MCF 10A (cell line): ENCODE measurements around the gene L3MBTL2. TPM values are rescaled to one million over a fixed set of nuclear protein-coding genes. Genes with fewer than 3 reads are reported as not detected.

Source experiments
- BruUV-seq: library from RNA; stranded (reverse); fragments of 400-500 nt; replicated peaks from 2 replicates; lab custom pipeline; 2021; lab: Mats Ljungman, UMichigan
- CTCF ChIA-PET: fragments of 300-600 bp; sonication (Branson Sonifier 250); formaldehyde crosslinking; extraction: SDS; loops from one replicate; lab custom pipeline; 2021; ENCODE audit warnings: antibody characterized with exemption, inconsistent platforms; lab: Yijun Ruan, JAX
- POLR2A ChIA-PET: fragments of 300-600, 350-650 bp; sonication (Branson Sonifier 250); formaldehyde crosslinking; extraction: SDS; loops from one replicate; lab custom pipeline; 2020; ENCODE audit warnings: antibody characterized with exemption, inconsistent platforms; lab: Yijun Ruan, JAX
- DNase-seq: peaks from one replicate; pipeline ENCODE4 v3.0.0-alpha.2; 2018; ENCODE audit not compliant: unreplicated experiment
- H3K27ac Mint-ChIP-seq: one replicate; pipeline ENCODE4 v1.8.0; 2022; ENCODE audit warnings: mild to moderate bottlenecking, low read depth, mixed read lengths; ENCODE audit not compliant: unreplicated experiment
- H3K27me3 Mint-ChIP-seq: one replicate; pipeline ENCODE4 v1.8.0; 2022; ENCODE audit warnings: mixed read lengths; ENCODE audit not compliant: insufficient read depth, unreplicated experiment
- H3K36me3 Mint-ChIP-seq: one replicate; pipeline ENCODE4 v1.8.0; 2022; ENCODE audit warnings: mild to moderate bottlenecking, moderate library complexity, mixed read lengths; ENCODE audit not compliant: insufficient read depth, unreplicated experiment
- H3K4me1 Mint-ChIP-seq: one replicate; pipeline ENCODE4 v1.8.0; 2022; ENCODE audit warnings: mixed read lengths; ENCODE audit not compliant: insufficient read depth, unreplicated experiment
- H3K4me3 Mint-ChIP-seq: one replicate; pipeline ENCODE4 v1.8.0; 2022; ENCODE audit warnings: mild to moderate bottlenecking, moderate library complexity, mixed read lengths; ENCODE audit not compliant: unreplicated experiment
- H3K9me3 Mint-ChIP-seq: one replicate; pipeline ENCODE4 v1.8.0; 2022; ENCODE audit warnings: mixed read lengths; ENCODE audit not compliant: unreplicated experiment
- intact Hi-C: fragments of 100-400 bp; cut with micrococcal nuclease; formaldehyde crosslinking; loops from 2 replicates; pipeline ENCODE4 v1.14.1; 2022
- total RNA-seq: library from RNA; stranded (reverse); gene quantifications from 2 replicates; pipeline ENCODE4 v1.2.3, GENCODE V29; 2022
- TF ChIP-seq, protein P1 (sequence below): fragments of 200-600 bp; IDR thresholded peaks from one replicate; pipeline ENCODE4 v1.8.0; 2022; ENCODE audit warnings: antibody characterized with exemption, mild to moderate bottlenecking; ENCODE audit not compliant: unreplicated experiment

L3MBTL2 gene
- total RNA-seq, 1 experiment from 2014 or later: 28.7 TPM

GRCh38 chr22:41198027-41198580, 7.0 kb upstream of the L3MBTL2 start:
- Mint-ChIP-seq H3K36me3 (peaks cover 13% of the 10 kb centered on the region), H3K27ac (peak overlapping the region; percentile 17), H3K27me3 (no peaks in the 10 kb centered on the region), H3K9me3 (no peaks in the 10 kb centered on the region), H3K4me3 (peak overlapping the region; percentile 74), H3K4me1 (peaks cover 17% of the 10 kb centered on the region)
- ChIA-PET CTCF (interaction anchor here (0.6 to 2.4 kb wide), 2 partner anchors 139 to 275 kb away, joined by 3 to 7 read pairs; no protein-coding TSS in a partner anchor), POLR2A (interaction anchor here (0.7 to 12.6 kb wide), 7 partner anchors 16 to 342 kb away, joined by 3 to 200 read pairs (median 3); partner anchors contain the start of genes EP300, ST13 and TEF)
- intact Hi-C loops: loop anchor here (10.0 kb wide), 1 partner anchor 103 kb away; the partner anchor contains the start of gene EP300
- TF ChIP-seq, protein P1, sequence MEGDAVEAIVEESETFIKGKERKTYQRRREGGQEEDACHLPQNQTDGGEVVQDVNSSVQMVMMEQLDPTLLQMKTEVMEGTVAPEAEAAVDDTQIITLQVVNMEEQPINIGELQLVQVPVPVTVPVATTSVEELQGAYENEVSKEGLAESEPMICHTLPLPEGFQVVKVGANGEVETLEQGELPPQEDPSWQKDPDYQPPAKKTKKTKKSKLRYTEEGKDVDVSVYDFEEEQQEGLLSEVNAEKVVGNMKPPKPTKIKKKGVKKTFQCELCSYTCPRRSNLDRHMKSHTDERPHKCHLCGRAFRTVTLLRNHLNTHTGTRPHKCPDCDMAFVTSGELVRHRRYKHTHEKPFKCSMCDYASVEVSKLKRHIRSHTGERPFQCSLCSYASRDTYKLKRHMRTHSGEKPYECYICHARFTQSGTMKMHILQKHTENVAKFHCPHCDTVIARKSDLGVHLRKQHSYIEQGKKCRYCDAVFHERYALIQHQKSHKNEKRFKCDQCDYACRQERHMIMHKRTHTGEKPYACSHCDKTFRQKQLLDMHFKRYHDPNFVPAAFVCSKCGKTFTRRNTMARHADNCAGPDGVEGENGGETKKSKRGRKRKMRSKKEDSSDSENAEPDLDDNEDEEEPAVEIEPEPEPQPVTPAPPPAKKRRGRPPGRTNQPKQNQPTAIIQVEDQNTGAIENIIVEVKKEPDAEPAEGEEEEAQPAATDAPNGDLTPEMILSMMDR: no peak
- no TSS peak for BruUV-seq
- DNase-seq: no peak

DNA sequence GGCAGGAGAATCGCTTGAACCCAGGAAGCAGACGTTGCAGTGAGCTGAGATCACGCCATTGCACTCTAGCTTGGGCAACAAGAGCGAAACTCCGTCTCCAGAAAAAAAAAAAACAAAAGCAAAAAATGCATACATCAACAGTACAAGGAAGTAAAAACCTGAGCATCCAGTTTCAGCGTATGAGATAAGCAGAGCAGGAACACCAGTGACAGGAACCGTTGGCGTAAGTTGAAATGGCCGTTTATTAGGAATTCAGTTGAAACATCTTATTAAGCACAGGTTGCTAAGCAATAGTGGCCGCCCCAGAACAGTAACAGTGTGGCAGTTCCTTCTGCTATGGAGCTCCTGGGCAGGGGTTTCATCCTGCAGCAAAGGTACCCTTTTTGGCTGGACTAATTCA, 4.0 kb upstream of the L3MBTL2 start:
- Mint-ChIP-seq H3K4me1 (peaks cover 10% of the 10 kb centered on the region), H3K27me3 (no peaks in the 10 kb centered on the region), H3K27ac (no peak overlapping the region), H3K36me3 (peaks cover 19% of the 10 kb centered on the region), H3K9me3 (no peaks in the 10 kb centered on the region), H3K4me3 (no peak overlapping the region)
- CTCF ChIA-PET: no interaction called here
- no TSS peak for BruUV-seq
- POLR2A ChIA-PET: interaction anchor here (12.6 kb wide), 1 partner anchor 105 kb away, joined by 200 read pairs; the partner anchor contains the start of gene EP300
- no peak for DNase-seq
- TF ChIP-seq, protein P1: no peak
- intact Hi-C loops: loop anchor here (10.0 kb wide), 1 partner anchor 246 kb away; the partner anchor contains the start of gene RBX1

GRCh38 chr22:41203118-41203517, 2.0 kb upstream of the L3MBTL2 start:
- ChIA-PET POLR2A (interaction anchor here (0.7 kb wide), 1 partner anchor 111 kb away, joined by 3 read pairs; no protein-coding TSS in a partner anchor), CTCF (interaction anchor here (0.7 kb wide), 1 partner anchor 32 kb away, joined by 4 read pairs; no protein-coding TSS in a partner anchor)
- Mint-ChIP-seq H3K36me3 (peaks cover 12% of the 10 kb centered on the region), H3K27ac (no peak overlapping the region), H3K27me3 (no peaks in the 10 kb centered on the region), H3K4me3 (no peak overlapping the region), H3K9me3 (no peaks in the 10 kb centered on the region), H3K4me1 (peaks cover 5% of the 10 kb centered on the region)
- intact Hi-C loops: loop anchor here (10.0 kb wide), 1 partner anchor 248 kb away; the partner anchor contains the start of gene RBX1
- no peak for DNase-seq
- TF ChIP-seq, protein P1: no peak
- no TSS peak for BruUV-seq

- intact Hi-C loops: loop anchor here (10.0 kb wide), 1 partner anchor 249 kb away; the partner anchor contains the start of gene RBX1
- POLR2A ChIA-PET: interaction anchor here (0.7 kb wide), 1 partner anchor 112 kb away, joined by 3 read pairs; no protein-coding TSS in a partner anchor
- TF ChIP-seq, protein P1: no peak
- H3K4me1 Mint-ChIP-seq: no peaks in the 10 kb centered on the region
- no TSS peak for BruUV-seq
- H3K9me3 Mint-ChIP-seq: no peaks in the 10 kb centered on the region
- no peak overlapping the region for H3K4me3 Mint-ChIP-seq
- no peaks in the 10 kb centered on the region for H3K27me3 Mint-ChIP-seq
- H3K36me3 Mint-ChIP-seq: peaks cover 21% of the 10 kb centered on the region
- CTCF ChIA-PET: no interaction called here
- DNase-seq: no peak
- H3K27ac Mint-ChIP-seq: no peak overlapping the region
Observed at GRCh38 chr22:41204066-41204465, 1.0 kb upstream of the L3MBTL2 start.
